Thoracic aorta (tissue), 2 donors: ENCODE data around the gene EXD3. TPM values are rescaled to one million over a fixed set of nuclear protein-coding genes. Genes with fewer than 3 reads are reported as not detected.

Experiments used
- ATAC-seq: fragments of 150-250 bp; one replicate; pipeline ENCODE4 v1.8.0; 2017; ENCODE audit warnings: low read depth; ENCODE audit not compliant: insufficient number of reproducible peaks, low FRiP score
- DNase-seq: peaks from one replicate; pipeline ENCODE4 v3.0.0-alpha.2; 2020; ENCODE audit warnings: low spot score
- H3K27ac ChIP-seq, 2 donors: fragments of 200-600 bp; sonication (generic); 1 replicate in 1 of 2; 2 replicates in 1 of 2; pipeline ENCODE4 v1.5.1; 2016; ENCODE audit warnings: mild to moderate bottlenecking in 2 of 2, moderate library complexity in 2 of 2
- H3K27me3 ChIP-seq: fragments of 200-600 bp; sonication (generic); replicated peaks from 2 replicates; pipeline ENCODE4 v1.6.0; 2016; ENCODE audit warnings: mild to moderate bottlenecking; ENCODE audit not compliant: insufficient read depth
- H3K36me3 ChIP-seq: fragments of 200-600 bp; sonication (generic); one replicate; pipeline ENCODE4 v1.5.1; 2016
- H3K4me1 ChIP-seq, 2 donors: fragments of 200-600 bp; sonication (generic); 1 replicate in 1 of 2; 2 replicates in 1 of 2; pipeline versions ENCODE4 v1.5.1 to v1.6.0; 2016; ENCODE audit warnings: low read depth in 2 of 2, mild to moderate bottlenecking in 1 of 2; ENCODE audit not compliant: control insufficient read depth in 1 of 2
- H3K4me3 ChIP-seq: fragments of 200-600 bp; sonication (generic); 2 replicates; pipeline ENCODE4 v1.5.1; 2016; ENCODE audit warnings: mild to moderate bottlenecking
- H3K9me3 ChIP-seq: fragments of 200-600 bp; sonication (generic); 2 replicates; pipeline ENCODE4 v1.5.1; 2016
- total RNA-seq, 2 donors: library from RNA; depleted of rRNA; stranded (reverse); fragments of >200 nt; gene quantifications; one replicate each; pipeline versions ENCODE4 v1.1.0 to v1.2.3, GENCODE V29; 2016
- TF ChIP-seq, protein P1 (sequence below): fragments of 200-600 bp; sonication (generic); IDR thresholded peaks from one replicate; pipeline ENCODE4 v1.5.1; 2019; ENCODE audit warnings: antibody characterized with exemption

EXD3 gene
- total RNA-seq, 2 donors from 2014 or later, result 22.7 to 29.4 TPM

DNA sequence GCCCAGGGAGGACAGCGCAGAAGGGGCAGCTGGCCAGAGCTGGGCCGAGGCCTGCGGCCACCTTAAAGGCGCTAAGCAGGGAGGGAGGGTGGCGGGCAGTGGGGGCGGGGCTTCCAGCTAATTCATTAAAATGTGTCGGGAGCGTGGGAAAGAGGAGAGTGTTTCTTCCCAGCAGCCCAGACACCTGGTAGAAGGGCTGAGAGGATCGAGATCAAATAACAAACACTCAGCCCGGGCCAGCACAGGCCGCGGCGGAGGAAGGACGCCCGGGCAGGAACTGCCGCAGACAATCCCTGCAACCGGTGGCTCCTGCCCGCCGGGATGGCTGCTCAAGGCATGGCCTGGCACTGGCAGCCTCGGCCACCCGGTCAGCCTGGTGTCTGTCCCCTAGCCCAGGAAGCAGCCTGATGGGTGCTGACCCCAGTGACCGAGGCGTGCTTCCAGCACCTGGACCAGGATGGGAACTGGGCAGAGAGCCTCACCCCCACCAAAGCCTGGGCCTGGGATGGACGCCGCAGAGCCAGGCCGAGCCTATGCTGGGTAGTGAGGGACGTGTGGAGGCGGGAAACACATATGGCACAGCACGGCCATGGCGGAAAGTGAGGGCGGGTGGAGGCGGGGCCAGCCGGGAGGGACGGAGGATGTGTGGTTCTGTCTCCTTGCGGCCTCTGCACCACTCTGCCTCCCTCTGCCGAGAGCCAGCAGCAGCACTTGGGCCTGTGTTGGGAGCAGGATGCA lies 117.7 kb downstream of the EXD3 start:
- TF ChIP-seq, protein P1, sequence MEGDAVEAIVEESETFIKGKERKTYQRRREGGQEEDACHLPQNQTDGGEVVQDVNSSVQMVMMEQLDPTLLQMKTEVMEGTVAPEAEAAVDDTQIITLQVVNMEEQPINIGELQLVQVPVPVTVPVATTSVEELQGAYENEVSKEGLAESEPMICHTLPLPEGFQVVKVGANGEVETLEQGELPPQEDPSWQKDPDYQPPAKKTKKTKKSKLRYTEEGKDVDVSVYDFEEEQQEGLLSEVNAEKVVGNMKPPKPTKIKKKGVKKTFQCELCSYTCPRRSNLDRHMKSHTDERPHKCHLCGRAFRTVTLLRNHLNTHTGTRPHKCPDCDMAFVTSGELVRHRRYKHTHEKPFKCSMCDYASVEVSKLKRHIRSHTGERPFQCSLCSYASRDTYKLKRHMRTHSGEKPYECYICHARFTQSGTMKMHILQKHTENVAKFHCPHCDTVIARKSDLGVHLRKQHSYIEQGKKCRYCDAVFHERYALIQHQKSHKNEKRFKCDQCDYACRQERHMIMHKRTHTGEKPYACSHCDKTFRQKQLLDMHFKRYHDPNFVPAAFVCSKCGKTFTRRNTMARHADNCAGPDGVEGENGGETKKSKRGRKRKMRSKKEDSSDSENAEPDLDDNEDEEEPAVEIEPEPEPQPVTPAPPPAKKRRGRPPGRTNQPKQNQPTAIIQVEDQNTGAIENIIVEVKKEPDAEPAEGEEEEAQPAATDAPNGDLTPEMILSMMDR, result no peak
- Histone ChIP-seq H3K36me3 (no peaks in the 10 kb centered on the region), H3K9me3 (no peaks in the 10 kb centered on the region), H3K4me1 (peaks cover 30 to 40% of the 10 kb centered on the region in 2 donors), H3K27me3 (no peaks in the 10 kb centered on the region), H3K27ac (peak overlapping the region in 1 of 2 donors; percentile 27), H3K4me3 (peak overlapping the region; percentile 68)
- no peak for DNase-seq
- ATAC-seq, result no peak

DNA sequence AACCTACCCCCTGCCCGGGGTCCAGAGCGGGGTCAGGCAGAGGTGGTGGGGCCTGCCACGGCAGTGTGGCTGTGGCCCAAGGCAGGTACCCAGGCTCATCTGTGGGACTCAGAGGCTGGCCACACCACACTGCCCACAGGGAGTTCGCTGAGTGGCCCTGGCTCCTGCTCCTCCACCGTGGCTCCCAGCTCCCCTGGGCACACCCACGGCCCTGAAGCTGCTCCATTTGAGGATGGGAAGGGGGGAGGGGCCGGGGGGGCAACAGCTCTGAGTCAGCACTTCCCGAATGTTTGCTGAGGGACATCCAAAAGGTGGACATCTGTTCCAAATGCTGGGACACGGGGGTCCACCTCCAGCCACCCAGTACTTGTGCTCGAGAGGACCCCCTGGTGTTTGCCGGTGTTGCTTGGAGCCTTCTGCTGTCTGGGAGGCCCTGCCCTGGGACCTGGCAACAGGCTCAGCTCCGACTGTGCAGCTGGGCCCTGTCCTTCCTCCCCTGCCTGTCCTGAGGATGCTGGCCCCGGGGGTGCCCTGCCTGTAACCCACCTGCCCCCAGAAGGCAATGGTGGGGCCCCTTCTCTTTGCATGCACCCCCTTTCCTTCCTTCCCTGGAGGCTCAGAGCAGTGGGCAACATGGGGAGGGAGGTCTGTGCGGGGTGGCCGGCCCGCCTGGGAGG lies 118.4 kb downstream of the EXD3 start:
- no peak for DNase-seq
- H3K27me3 ChIP-seq, result peaks cover 4% of the 10 kb centered on the region
- no peak for ATAC-seq
- TF ChIP-seq, protein P1, result no peak
- peak overlapping the region in 1 of 2 donors; percentile 27 for H3K27ac ChIP-seq
- H3K9me3 ChIP-seq, result no peaks in the 10 kb centered on the region
- no peaks in the 10 kb centered on the region for H3K36me3 ChIP-seq
- peaks cover 30 to 40% of the 10 kb centered on the region in 2 donors for H3K4me1 ChIP-seq
- peak overlapping the region; percentile 68 for H3K4me3 ChIP-seq

DNA sequence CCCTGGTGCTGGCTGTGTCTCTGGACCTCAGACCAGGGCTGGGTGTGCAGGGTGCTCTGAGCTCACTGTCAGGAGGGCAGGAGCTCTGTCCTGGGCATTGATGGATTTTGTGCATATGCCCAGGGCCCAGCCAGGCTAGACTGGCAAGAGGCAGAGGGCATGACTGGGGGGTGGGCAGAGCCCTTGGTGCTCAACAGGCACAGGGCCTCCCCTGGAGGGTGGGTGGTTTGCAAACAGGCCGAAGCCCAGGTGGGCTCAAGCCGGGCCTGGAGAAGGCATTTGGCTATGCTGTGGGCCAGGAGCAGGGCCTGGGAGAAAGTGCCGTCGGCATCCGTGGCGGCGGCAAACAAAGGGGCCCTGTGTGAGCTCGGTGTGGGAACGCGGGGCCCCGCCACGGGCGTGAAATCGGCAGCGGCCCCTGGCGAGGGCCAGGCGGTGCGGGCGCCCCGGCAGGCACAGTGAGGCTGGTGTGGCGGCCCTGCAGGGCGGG lies 119.0 kb downstream of the EXD3 start:
- peaks cover 30 to 40% of the 10 kb centered on the region in 2 donors for H3K4me1 ChIP-seq
- TF ChIP-seq, protein P1, result no peak
- H3K4me3 ChIP-seq, result no peak overlapping the region
- no peak overlapping the region for H3K27ac ChIP-seq
- H3K27me3 ChIP-seq, result peaks cover 9% of the 10 kb centered on the region
- DNase-seq (no peak), ATAC-seq (no peak)
- H3K36me3 ChIP-seq, result no peaks in the 10 kb centered on the region
- H3K9me3 ChIP-seq, result no peaks in the 10 kb centered on the region

DNA sequence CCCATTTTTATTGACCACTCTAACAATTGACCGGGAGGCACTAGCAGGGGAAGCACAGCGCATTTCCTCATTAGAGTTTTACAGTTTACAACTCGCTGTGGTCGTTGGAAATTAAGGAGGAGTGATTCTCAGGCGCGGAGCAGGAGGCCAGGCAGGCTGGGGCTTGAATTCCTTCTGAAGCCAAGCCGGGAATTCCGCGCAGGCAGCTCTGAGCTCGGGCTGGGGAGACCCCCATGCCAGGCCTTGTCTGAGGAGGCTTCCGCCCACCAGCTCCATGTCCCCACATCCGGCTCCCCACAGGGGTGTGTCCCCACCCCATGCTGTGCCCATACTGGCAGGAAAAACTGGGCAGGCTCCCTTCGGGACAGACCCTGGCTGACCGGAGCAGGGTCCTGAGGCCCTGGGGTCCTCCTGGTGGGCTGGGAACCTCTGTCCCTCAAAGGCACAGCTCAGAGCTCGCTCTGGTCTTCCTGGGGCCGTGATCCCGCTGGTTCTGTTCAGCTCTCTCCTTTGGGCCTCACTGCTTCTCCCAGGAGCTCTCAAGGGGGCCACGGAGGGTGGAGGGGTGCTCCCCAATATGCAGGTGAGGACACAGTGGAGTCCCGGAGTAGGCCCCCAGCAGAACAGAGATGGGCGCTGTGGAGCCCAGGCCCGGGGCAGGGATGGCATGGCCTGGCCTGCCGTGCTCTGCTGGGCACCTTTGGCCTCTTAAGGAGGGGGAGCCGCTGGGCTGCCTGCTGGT lies 119.6 kb downstream of the EXD3 start:
- no peak overlapping the region for H3K27ac ChIP-seq
- DNase-seq (no peak), ATAC-seq (no peak)
- no peaks in the 10 kb centered on the region for H3K9me3 ChIP-seq
- TF ChIP-seq, protein P1, result no peak
- H3K27me3 ChIP-seq, result peaks cover 12% of the 10 kb centered on the region
- H3K4me3 ChIP-seq, result peak overlapping the region; percentile 67
- H3K36me3 ChIP-seq, result no peaks in the 10 kb centered on the region
- H3K4me1 ChIP-seq, result peaks cover 30 to 40% of the 10 kb centered on the region in 2 donors
